ENCODE data around the gene SGK1. TPM values are rescaled to one million over a fixed set of nuclear protein-coding genes. Genes with fewer than 3 reads are reported as not detected.
"Not testable (repeated sequence)": the region's sequence is repeated elsewhere in the genome, so short reads cannot be mapped to it uniquely, and the experiment has no call there.

SGK1 gene
- total RNA-seq, 1 experiment from 2014 or later = 23.2 TPM

DNA sequence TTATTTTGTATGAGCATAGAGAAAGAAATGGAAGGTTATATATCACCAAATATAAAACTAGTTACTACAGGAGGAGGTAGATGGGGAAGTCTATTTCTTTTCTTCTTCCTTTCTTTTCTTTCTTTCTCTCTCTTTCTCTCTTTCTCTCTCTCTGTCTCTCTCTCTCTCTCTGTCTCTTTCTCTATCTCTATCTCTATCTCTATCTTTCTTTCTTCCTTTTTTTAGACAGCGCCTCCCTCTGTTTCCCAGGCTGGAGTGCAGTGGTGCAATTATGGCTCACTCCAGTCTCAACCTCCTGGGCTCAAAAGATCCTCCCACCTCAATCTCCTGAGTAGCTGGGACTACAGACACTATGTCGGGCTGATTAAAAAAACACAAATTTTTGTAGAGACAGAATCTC is 10.2 kb upstream of the SGK1 start:
- ChIA-PET POLR2A (no interaction called here), CTCF (interaction anchor here (0.7 to 0.8 kb wide), 3 partner anchors 11 to 16 kb away, joined by 3 read pairs; no protein-coding TSS in a partner anchor)
- TF ChIP-seq, protein P1, sequence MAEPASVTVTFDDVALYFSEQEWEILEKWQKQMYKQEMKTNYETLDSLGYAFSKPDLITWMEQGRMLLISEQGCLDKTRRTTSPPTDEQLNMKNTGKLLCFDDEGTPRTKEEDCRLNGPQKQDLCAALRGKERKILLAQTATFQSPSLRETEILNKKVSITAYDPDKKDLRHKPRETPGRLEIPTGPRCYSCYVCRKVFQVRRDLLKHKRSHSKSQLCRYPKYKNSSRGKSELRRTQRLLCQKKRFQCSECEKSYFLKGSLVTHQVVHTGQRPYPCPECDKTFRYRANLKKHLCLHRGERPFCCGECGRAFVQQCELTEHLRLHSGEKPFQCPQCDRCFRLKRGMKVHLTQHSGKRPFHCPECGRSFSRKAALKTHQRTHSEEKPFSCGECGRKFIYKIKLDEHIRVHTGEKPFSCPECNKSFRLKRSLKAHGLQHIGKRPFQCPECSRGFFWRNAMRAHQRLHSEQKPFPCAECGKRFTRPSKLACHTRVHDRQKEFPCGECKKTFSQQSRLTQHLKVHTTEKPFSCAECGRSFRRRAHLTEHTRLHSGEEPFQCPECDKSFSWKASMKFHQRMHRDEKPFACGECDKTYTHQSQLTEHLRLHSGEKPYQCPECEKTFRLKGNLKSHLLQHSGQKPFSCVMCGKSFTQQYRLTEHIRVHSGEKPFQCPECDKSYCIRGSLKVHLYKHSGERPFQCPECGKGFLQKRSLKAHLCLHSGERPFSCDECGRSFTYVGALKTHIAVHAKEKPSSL (CRISPR knock-in tag; conservative IDR thresholded peaks at IDR 0.05) = no peak
- Mint-ChIP-seq H3K4me1 (peaks cover 6% of the 10 kb centered on the region; the same call in 1 of the 2 replicates), H3K9me3 (no peaks in the 10 kb centered on the region), H3K4me3 (no peak overlapping the region), H3K36me3 (no peaks in the 10 kb centered on the region), H3K27me3 (ENCODE audit: low read depth) (no peaks in the 10 kb centered on the region), H3K27ac (no peak overlapping the region)
- no peak for DNase-seq (ENCODE audit: low spot score)
- ATAC-seq = no peak

- CTCF ChIA-PET; H3K27me3 Mint-ChIP-seq (ENCODE audit: low read depth); H3K36me3 Mint-ChIP-seq; H3K4me1 Mint-ChIP-seq; POLR2A ChIA-PET; H3K4me3 Mint-ChIP-seq; ATAC-seq; H3K9me3 Mint-ChIP-seq; DNase-seq (ENCODE audit: low spot score); H3K27ac Mint-ChIP-seq: not testable (repeated sequence)
Observed at GRCh38 chr6:134326192-134326591, 8.3 kb upstream of the SGK1 start.

DNA sequence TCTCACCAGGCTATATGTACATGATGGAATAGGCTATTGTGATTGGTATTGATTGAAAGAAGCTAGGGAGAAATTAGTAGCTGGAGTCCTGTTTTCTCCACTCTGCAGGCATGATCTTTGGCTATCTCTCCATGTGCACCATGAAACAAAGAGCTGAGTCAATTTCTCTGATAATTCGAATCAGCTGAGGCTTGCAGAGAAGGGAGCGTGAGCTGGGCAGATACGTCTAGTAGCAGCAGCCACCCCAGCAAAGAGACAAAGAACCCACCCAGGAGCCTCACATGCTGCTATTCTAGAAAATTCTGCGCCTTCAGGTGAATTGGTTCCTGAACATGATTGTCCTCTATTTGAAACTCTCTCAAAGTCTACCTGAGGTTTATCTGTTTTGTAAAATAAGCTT is 6.9 kb upstream of the SGK1 start:
- peaks cover 3% of the 10 kb centered on the region for H3K27me3 Mint-ChIP-seq (ENCODE audit: low read depth)
- no peak for ATAC-seq
- no peaks in the 10 kb centered on the region for H3K36me3 Mint-ChIP-seq
- ChIA-PET POLR2A (no interaction called here), CTCF (no interaction called here)
- no peaks in the 10 kb centered on the region for H3K9me3 Mint-ChIP-seq
- H3K27ac Mint-ChIP-seq = no peak overlapping the region
- no peak for TF ChIP-seq GABPB1 (CRISPR knock-in tag; IDR thresholded peaks at IDR 0.05)
- TF ChIP-seq IRF2 (CRISPR knock-in tag; IDR thresholded peaks at IDR 0.05; ENCODE audit: borderline replicate concordance, low read depth) = no peak
- TF ChIP-seq CREB1 (CRISPR knock-in tag; IDR thresholded peaks at IDR 0.05) = no peak
- TF ChIP-seq ZNF232 (CRISPR knock-in tag; IDR thresholded peaks at IDR 0.05) = no peak
- TF ChIP-seq ZNF317 (CRISPR knock-in tag; IDR thresholded peaks at IDR 0.05; ENCODE audit: borderline replicate concordance, low read depth) = no peak
- no peak for TF ChIP-seq E2F5 (CRISPR knock-in tag; IDR thresholded peaks at IDR 0.05)
- no peak for TF ChIP-seq TCF7 (CRISPR knock-in tag; IDR thresholded peaks at IDR 0.05; ENCODE audit: low read depth)
- TF ChIP-seq ESRRA (CRISPR knock-in tag; IDR thresholded peaks at IDR 0.05; ENCODE audit: borderline replicate concordance) = no peak
- TF ChIP-seq HMGA2 (CRISPR knock-in tag; IDR thresholded peaks at IDR 0.05) = no peak
- no peak for TF ChIP-seq USF2 (CRISPR knock-in tag; IDR thresholded peaks at IDR 0.05)
- H3K4me3 Mint-ChIP-seq = no peak overlapping the region
- DNase-seq (ENCODE audit: low spot score) = no peak
- H3K4me1 Mint-ChIP-seq = peaks cover 6% of the 10 kb centered on the region; the same call in 1 of the 2 replicates

DNA sequence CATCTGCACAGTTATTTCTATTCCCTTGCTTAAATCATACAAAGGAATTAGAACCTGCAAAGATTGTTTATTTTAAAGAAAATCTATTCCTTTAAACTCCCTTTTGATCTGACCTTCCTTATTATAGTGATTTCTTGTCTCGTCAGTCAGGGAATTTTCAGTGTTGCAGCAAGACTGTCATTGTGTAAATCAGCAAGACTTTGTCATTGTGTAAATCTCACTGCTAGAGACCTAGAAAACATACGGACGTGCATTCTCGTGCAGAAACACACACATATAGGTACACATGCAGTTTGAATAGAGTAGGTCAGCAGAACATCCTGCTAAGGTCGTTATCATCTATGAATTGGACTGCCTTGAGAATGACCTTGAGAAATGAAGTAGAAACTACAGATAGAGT is 6.2 kb upstream of the SGK1 start:
- DNase-seq (ENCODE audit: low spot score) (no peak), ATAC-seq (no peak)
- peaks cover 6% of the 10 kb centered on the region; the same call in 1 of the 2 replicates for H3K4me1 Mint-ChIP-seq
- H3K36me3 Mint-ChIP-seq = no peaks in the 10 kb centered on the region
- H3K27ac Mint-ChIP-seq = no peak overlapping the region
- no peaks in the 10 kb centered on the region for H3K9me3 Mint-ChIP-seq
- CTCF ChIA-PET = no interaction called here
- POLR2A ChIA-PET = no interaction called here
- H3K4me3 Mint-ChIP-seq = no peak overlapping the region
- H3K27me3 Mint-ChIP-seq (ENCODE audit: low read depth) = peaks cover 7% of the 10 kb centered on the region
- no peak for TF ChIP-seq NFE2L1 (CRISPR knock-in tag; IDR thresholded peaks at IDR 0.05)
- TF ChIP-seq RELA (CRISPR knock-in tag; IDR thresholded peaks at IDR 0.05; ENCODE audit: borderline replicate concordance) = no peak
- TF ChIP-seq SP1 (CRISPR knock-in tag; conservative IDR thresholded peaks at IDR 0.05) = no peak
- TF ChIP-seq, protein P2, sequence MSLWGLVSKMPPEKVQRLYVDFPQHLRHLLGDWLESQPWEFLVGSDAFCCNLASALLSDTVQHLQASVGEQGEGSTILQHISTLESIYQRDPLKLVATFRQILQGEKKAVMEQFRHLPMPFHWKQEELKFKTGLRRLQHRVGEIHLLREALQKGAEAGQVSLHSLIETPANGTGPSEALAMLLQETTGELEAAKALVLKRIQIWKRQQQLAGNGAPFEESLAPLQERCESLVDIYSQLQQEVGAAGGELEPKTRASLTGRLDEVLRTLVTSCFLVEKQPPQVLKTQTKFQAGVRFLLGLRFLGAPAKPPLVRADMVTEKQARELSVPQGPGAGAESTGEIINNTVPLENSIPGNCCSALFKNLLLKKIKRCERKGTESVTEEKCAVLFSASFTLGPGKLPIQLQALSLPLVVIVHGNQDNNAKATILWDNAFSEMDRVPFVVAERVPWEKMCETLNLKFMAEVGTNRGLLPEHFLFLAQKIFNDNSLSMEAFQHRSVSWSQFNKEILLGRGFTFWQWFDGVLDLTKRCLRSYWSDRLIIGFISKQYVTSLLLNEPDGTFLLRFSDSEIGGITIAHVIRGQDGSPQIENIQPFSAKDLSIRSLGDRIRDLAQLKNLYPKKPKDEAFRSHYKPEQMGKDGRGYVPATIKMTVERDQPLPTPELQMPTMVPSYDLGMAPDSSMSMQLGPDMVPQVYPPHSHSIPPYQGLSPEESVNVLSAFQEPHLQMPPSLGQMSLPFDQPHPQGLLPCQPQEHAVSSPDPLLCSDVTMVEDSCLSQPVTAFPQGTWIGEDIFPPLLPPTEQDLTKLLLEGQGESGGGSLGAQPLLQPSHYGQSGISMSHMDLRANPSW (CRISPR knock-in tag; conservative IDR thresholded peaks at IDR 0.05; ENCODE audit: low read depth) = no peak
- no peak for TF ChIP-seq ELF4 (CRISPR knock-in tag; IDR thresholded peaks at IDR 0.05; ENCODE audit: low read depth)
- TF ChIP-seq ZNF219 (CRISPR knock-in tag; IDR thresholded peaks at IDR 0.05; ENCODE audit: borderline replicate concordance) = no peak
- TF ChIP-seq TEAD4 (CRISPR knock-in tag; IDR thresholded peaks at IDR 0.05) = no peak
- TF ChIP-seq TP53 (CRISPR knock-in tag; IDR thresholded peaks at IDR 0.05) = no peak
- TF ChIP-seq, protein P3, sequence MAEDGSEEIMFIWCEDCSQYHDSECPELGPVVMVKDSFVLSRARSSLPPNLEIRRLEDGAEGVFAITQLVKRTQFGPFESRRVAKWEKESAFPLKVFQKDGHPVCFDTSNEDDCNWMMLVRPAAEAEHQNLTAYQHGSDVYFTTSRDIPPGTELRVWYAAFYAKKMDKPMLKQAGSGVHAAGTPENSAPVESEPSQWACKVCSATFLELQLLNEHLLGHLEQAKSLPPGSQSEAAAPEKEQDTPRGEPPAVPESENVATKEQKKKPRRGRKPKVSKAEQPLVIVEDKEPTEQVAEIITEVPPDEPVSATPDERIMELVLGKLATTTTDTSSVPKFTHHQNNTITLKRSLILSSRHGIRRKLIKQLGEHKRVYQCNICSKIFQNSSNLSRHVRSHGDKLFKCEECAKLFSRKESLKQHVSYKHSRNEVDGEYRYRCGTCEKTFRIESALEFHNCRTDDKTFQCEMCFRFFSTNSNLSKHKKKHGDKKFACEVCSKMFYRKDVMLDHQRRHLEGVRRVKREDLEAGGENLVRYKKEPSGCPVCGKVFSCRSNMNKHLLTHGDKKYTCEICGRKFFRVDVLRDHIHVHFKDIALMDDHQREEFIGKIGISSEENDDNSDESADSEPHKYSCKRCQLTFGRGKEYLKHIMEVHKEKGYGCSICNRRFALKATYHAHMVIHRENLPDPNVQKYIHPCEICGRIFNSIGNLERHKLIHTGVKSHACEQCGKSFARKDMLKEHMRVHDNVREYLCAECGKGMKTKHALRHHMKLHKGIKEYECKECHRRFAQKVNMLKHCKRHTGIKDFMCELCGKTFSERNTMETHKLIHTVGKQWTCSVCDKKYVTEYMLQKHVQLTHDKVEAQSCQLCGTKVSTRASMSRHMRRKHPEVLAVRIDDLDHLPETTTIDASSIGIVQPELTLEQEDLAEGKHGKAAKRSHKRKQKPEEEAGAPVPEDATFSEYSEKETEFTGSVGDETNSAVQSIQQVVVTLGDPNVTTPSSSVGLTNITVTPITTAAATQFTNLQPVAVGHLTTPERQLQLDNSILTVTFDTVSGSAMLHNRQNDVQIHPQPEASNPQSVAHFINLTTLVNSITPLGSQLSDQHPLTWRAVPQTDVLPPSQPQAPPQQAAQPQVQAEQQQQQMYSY (CRISPR knock-in tag; IDR thresholded peaks at IDR 0.05) = no peak
- no peak for TF ChIP-seq GABPB1 (CRISPR knock-in tag; IDR thresholded peaks at IDR 0.05)
